GM13976 (cell line): ENCODE data around the gene TNFAIP2.

Source experiments
- DNase-seq: peaks from one replicate; pipeline ENCODE4 v3.0.0; 2012; ENCODE audit warnings: low spot score
- in situ Hi-C: fragments of 300-500 bp; cut with MboI; formaldehyde crosslinking; loops from one replicate; pipeline ENCODE4 v1.12.0; 2022; ENCODE audit warnings: low sequenced_read_pairs, mixed read lengths, inconsistent platforms; ENCODE audit not compliant: unreplicated experiment
- TF ChIP-seq, protein P1 (sequence below): IDR thresholded peaks from 2 replicates; pipeline ENCODE4 v1.5.1; 2012; ENCODE audit warnings: borderline replicate concordance, mild to moderate bottlenecking; ENCODE audit not compliant: insufficient read depth; ENCODE audit errors: extremely low read depth, missing control alignments, control extremely low read depth

The TNFAIP2 gene

DNA sequence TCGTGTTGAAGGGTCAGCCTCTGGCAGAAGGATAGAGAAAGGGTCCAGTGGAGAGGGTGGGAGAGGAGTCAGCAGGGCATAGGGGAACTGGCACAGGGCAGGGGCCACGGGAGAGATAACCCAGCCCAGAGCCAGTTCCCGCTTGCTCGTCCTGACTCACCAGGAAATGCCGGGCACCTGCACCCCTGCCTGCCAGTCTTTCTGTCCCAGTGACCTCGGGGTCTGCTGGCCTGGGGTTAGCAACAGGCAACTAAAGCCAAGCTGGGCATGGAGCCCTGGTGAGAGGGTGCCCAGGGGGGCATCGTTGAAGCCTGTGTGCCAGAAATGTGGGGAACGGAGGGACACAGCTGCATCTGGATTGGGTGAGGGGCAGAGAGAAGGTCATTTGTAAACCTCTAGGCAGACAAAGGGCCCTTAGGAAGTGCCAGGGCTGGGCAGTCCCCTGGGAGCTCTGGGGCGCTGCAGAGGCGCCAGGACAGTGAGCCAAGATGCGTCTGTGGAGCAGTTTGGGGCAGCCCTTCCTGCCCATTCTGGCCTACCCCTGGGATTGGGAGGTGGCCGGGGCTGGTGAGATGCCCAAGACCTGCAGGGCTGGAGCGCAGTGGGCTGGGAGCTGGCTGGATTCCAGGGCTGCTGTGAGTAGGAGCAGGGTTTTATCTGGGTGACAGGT, 5.5 kb downstream of the TNFAIP2 start:
- in situ Hi-C loops = no loop called here
- no peak for DNase-seq
- TF ChIP-seq, protein P1, sequence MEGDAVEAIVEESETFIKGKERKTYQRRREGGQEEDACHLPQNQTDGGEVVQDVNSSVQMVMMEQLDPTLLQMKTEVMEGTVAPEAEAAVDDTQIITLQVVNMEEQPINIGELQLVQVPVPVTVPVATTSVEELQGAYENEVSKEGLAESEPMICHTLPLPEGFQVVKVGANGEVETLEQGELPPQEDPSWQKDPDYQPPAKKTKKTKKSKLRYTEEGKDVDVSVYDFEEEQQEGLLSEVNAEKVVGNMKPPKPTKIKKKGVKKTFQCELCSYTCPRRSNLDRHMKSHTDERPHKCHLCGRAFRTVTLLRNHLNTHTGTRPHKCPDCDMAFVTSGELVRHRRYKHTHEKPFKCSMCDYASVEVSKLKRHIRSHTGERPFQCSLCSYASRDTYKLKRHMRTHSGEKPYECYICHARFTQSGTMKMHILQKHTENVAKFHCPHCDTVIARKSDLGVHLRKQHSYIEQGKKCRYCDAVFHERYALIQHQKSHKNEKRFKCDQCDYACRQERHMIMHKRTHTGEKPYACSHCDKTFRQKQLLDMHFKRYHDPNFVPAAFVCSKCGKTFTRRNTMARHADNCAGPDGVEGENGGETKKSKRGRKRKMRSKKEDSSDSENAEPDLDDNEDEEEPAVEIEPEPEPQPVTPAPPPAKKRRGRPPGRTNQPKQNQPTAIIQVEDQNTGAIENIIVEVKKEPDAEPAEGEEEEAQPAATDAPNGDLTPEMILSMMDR = no peak

DNA sequence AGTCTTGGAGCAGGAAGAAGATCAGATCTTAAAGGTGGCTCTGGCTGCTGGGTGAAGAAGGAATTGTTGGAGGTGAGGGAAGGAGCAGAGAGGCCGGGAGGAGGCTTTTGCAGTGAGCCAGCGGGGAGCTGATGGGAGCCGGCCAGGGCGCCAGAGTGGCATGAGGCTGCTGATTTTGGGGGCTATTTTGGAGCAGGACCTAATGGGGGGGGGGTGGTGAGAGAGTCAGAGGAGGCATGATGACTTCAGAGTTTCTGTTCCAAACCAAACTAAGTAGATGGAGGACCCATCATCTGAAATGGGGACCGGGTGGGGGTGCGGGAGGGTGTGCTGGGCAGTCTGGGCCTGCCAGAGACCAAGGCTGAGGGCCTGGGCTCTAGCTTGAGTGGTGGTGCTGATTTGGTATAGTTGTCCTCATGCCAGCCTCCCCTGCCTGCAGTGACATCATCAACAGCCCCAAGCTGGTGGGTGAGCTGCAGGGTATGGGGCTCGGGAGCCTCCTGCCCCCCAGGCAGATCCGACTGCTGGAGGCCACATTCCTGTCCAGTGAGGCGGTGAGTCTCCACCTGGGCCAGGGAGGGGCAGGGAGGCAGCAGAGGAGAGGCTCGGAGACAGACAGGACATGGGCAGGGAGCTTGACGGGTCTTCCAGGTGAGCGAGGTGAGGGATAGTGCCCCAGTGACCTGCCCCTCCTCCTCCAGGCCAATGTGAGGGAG, 6.2 kb downstream of the TNFAIP2 start:
- no peak for DNase-seq
- TF ChIP-seq, protein P1 = no peak
- in situ Hi-C loops = no loop called here

DNA sequence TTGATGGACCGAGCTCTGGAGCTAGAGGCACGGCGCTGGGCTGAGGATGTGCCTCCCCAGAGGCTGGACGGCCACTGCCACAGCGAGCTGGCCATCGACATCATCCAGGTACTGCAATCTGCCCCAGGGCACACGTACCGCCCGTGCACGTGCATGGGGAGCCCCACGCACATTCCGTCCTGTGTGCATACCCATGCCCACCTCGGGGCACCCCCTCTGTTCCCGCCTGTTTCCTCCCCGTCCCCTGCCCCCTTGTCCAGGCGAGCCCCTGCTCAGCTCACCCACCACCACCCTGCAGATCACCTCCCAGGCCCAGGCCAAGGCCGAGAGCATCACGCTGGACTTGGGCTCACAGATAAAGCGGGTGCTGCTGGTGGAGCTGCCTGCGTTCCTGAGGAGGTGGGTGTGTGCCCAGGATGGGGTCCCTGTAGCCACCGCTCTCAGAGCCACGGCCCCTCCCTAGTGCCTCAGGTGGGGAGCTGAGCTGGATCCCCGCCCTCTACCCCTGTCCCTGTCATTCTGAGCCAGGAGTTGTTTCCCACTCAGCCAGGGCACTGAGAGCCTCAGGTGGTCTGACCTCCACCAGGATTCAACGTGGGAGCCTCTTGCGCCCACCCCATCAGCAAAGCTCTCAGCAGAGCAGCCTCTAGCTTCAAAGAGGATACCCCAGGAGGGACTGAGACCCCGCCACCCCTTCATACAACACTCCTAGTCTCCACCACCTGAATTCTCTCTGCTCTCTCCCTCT, 6.9 kb downstream of the TNFAIP2 start:
- in situ Hi-C loops = no loop called here
- TF ChIP-seq, protein P1 = no peak
- DNase-seq = peak; percentile 32

DNA sequence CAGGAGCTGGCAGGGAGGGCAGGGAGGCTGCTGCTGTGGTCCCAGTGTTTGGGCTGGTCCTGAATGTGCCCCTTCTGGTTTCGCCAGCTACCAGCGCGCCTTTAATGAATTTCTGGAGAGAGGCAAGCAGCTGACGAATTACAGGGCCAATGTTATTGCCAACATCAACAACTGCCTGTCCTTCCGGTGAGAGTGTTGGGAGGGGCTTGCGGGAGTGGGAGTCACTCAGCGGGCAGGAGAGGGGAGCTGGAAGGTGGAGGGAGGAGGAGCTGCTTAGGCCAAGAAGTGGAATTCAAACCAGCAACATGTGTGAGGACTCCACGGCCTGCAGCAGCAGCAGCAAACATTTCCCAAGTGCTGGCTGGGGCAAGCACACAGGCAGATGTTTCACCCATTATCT, 7.7 kb downstream of the TNFAIP2 start:
- in situ Hi-C loops = no loop called here
- DNase-seq = no peak
- TF ChIP-seq, protein P1 = no peak

DNA sequence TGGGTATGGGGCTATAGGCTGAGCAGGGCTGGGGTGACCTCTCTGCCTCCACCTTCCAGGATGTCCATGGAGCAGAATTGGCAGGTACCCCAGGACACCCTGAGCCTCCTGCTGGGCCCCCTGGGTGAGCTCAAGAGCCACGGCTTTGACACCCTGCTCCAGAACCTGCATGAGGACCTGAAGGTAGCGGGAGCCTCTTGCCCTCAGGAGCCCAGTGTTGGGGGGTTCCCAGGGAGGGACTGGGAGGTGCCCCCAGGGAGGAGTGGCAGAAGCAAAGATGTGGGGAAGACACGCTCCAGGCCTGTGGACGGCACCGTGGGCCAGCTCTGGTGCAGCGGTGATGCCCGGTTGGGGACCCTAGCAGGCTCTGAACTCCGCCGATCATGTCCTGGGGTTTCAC, 8.3 kb downstream of the TNFAIP2 start:
- TF ChIP-seq, protein P1 = no peak
- DNase-seq = no peak

DNA sequence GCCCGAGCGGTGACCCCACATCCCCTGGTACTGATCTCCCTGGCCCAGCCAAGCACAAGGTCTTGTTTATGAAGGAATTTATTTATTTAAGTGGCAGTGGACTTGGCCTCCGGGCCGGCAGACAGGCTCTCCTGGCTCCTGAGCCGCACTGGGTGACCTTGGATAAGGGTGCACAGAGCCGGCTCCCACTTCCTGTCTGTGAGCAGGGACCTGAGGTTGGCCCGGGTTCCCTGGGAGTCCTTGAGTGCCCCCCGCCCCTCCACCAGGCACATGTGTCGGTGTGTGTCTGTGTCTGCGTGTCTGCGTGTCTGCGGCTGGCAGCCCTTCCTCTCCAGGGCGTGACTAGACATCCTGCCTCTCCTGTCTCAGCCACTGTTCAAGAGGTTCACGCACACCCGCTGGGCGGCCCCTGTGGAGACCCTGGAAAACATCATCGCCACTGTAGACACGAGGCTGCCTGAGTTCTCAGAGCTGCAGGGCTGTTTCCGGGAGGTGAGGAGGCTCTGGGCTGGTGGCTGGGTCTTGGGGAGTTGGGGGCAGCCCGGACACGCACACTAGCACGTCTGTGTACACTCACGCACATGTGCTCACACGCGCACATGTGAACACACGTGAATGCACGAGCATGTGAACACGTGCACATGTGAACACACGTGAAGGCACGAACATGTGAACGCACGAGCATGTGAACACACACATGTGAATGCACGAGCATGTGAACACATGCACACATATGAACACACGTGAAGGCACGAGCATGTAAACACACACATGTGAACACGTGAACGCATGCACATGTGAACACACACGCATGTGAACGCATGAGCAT, 9.3 kb downstream of the TNFAIP2 start:
- in situ Hi-C loops = no loop called here
- DNase-seq = no peak
- TF ChIP-seq, protein P1 = no peak

More for the DNA sequence above, 8.3 kb downstream of the TNFAIP2 start:
- in situ Hi-C loops = no loop called here
